ENCODE measurements around the gene CCDC12. TPM values are rescaled to one million over a fixed set of nuclear protein-coding genes. Genes with fewer than 3 reads are reported as not detected.

The CCDC12 gene
- polyA plus RNA-seq, 1 donor from 2014 or later, result 151 TPM

DNA sequence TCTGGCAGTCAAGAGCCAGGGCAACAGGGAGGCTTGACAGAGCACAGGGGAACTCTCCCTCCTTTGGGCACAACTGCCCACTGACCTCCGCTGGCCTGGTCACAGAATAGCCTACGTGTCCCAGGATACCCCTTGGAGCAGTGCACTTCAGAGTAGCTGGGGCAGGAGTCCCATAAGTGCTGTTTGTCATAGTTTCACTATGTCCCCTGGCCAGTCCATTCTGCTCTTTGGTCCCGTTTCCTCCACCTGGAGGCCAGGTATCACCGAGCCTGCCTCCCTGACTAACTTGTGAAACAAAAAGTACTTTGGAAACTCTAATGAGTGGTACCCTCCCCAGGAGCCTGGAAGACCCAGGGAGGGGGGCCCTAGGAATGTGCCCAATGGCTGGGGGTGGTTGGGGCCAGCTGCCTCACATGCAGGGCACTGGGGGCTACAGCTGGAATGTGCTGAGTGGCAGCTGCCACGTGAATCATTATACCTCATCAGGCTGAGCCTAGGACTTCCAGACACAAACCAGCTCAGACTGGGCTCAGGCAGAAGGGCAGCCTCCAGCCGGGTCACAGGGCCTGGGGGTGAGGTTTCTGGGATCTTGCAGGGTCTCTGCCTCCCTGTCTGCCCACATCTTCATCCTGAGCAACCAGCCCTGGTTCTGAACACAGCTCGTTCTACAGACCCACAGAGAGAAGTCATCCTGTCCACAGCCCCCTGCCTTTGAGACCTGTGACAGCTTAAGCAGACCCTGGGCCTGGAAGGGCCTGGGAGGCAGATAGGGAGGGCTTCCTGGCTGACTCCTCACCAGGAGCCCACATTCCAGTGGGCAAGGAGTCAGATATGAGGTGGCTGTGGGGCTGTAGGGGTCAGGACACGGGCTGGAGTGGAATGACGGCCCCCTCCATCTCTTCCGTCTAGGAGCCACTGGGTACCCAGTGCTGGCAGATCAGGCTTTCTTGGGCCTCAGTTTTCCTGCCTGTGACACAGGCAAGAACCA is 99.9 kb downstream of the CCDC12 start:
- H3K27ac Mint-ChIP-seq, result no peak overlapping the region
- H3K36me3 Mint-ChIP-seq, result no peaks in the 10 kb centered on the region
- no peaks in the 10 kb centered on the region for H3K9me3 Mint-ChIP-seq
- no peak overlapping the region for H3K4me3 Mint-ChIP-seq
- peaks cover 25% of the 10 kb centered on the region for H3K27me3 Mint-ChIP-seq
- peaks cover 0 to 7% (median 4%) of the 10 kb centered on the region in 3 donors for H3K4me1 Mint-ChIP-seq

GRCh38 chr3:46875560-46875959 is 101.0 kb downstream of the CCDC12 start:
- Mint-ChIP-seq H3K4me1 (peaks cover 0 to 5% (median 4%) of the 10 kb centered on the region in 3 donors), H3K36me3 (no peaks in the 10 kb centered on the region), H3K9me3 (no peaks in the 10 kb centered on the region), H3K27ac (no peak overlapping the region), H3K27me3 (peaks cover 22% of the 10 kb centered on the region), H3K4me3 (no peak overlapping the region)

DNA sequence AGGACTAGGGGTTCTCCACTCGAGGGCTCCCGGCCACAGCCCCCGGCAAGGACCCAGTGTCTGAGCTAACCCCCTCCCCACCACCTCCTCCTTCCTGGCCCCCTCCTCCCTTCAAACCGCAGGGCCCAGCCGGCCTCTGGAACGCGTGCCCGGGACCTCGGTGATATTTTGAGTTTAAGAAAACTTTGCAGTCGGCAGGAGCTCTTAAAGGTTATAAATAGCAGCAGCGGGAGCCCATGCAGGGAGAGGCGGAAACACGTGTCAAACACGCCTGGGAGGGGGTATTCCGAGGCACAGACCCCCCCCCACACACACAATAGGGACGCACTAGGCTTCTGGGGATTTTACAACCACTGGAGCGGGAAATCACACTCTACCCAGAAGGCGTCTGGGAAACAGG is 102.1 kb downstream of the CCDC12 start:
- H3K4me3 Mint-ChIP-seq, result no peak overlapping the region
- H3K27ac Mint-ChIP-seq, result peak overlapping the region in 1 of 3 donors; percentile 10
- H3K9me3 Mint-ChIP-seq, result no peaks in the 10 kb centered on the region
- H3K4me1 Mint-ChIP-seq, result peaks cover 0 to 5% (median 3%) of the 10 kb centered on the region in 3 donors
- H3K27me3 Mint-ChIP-seq, result peaks cover 22% of the 10 kb centered on the region
- H3K36me3 Mint-ChIP-seq, result no peaks in the 10 kb centered on the region

DNA sequence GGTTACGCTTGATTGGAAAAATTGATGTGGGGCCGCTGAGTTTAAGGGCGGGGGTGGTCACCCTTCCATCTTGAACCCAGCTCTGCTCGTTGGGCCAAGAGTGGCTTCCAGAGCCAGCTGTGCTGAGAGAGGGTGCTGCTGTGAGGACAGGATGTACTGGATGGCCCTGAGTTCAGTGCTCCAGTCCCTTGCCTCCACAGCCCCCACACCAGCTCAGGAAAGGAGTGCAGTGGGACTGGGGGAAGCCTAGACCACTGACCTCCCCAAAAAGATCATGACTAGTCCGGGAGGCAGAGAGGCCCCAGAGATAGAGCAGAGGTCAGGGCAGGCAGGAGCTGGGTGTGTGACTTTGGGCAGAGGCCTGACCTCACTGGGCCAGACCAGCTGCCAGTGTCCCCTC is 103.0 kb downstream of the CCDC12 start:
- Mint-ChIP-seq H3K27me3 (peaks cover 29% of the 10 kb centered on the region), H3K36me3 (no peaks in the 10 kb centered on the region), H3K4me1 (peaks cover 0 to 5% (median 3%) of the 10 kb centered on the region in 3 donors), H3K9me3 (no peaks in the 10 kb centered on the region), H3K4me3 (no peak overlapping the region), H3K27ac (peak overlapping the region in 1 of 3 donors; percentile 74)

Other genes starting within 250 kb of the CCDC12 start
- not detected for gene MYL3, start 113.3 kb downstream of the CCDC12 start, polyA plus RNA-seq
- gene PTH1R, start 99.0 kb downstream of the CCDC12 start, polyA plus RNA-seq, result not detected
- gene NBEAL2, start 2.9 kb upstream of the CCDC12 start, polyA plus RNA-seq, result 6.7 TPM
- gene SETD2, start 187.4 kb upstream of the CCDC12 start, polyA plus RNA-seq, result 32.6 TPM

Measured in IgD-negative memory B cell (primary cell).